Dendritic cell treated with granulocyte-macrophage colony-stimulating factor and Interleukin-4, amounts not matched to agents 40 ng/mL and 50 ng/mL, for 4 days (primary cell): ENCODE data around the gene RASL12.
"Not testable (repeated sequence)": the region's sequence is repeated elsewhere in the genome, so short reads cannot be mapped to it uniquely, and the experiment has no call there.

Source experiments
- H3K27ac Mint-ChIP-seq: one replicate; pipeline ENCODE4 v1.8.0; 2022; ENCODE audit warnings: mild to moderate bottlenecking, mixed read lengths
- H3K27me3 Mint-ChIP-seq: one replicate; pipeline ENCODE4 v1.8.0; 2022; ENCODE audit warnings: mild to moderate bottlenecking, mixed read lengths
- H3K36me3 Mint-ChIP-seq: one replicate; pipeline ENCODE4 v1.8.0; 2022; ENCODE audit warnings: low read depth, mixed read lengths
- H3K4me1 Mint-ChIP-seq: one replicate; pipeline ENCODE4 v1.8.0; 2022; ENCODE audit warnings: low read depth, mixed read lengths
- H3K4me3 Mint-ChIP-seq: one replicate; pipeline ENCODE4 v1.8.0; 2022; ENCODE audit warnings: mild to moderate bottlenecking, moderate library complexity, mixed read lengths
- H3K9me3 Mint-ChIP-seq: one replicate; pipeline ENCODE4 v1.8.0; 2022; ENCODE audit warnings: mixed read lengths
- intact Hi-C: fragments of 100-400 bp; cut with micrococcal nuclease; formaldehyde crosslinking; loops from one replicate; pipeline ENCODE4 v1.15.0; 2022

Gene RASL12

DNA sequence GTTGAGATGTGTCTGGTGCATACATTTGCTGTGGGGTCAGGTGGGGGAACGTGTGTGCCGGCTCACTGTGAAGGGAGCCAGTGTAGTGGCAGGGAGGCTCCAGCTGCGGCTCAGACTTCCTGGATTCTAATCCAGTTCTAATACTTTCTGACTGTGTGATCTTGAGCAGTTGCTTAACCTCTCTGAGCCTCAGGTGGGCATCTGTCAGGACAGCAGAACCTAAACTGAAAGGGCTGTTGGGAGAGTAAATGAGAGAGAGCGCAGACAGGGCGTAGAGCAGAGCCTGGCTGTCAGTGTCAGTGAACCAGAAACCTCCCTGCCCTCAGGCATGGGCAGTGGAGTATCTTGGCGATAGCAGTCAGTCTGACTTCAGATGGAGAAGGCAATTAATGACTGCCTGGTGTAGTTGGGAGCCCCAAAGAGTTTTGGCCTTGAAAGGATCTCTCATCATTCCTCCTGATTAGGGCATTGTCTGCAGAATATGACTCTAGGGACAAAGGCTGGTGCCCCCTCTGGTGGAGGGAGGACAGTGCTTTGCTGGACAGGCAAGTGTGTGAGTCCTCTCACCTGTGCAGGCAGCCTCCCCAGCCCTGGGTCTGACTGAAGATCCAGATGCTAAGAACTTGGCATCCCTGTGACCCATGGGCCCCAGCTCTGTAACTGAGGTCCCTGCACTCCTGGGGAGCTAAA is 18.3 kb upstream of the RASL12 start:
- Mint-ChIP-seq H3K36me3 (no peaks in the 10 kb centered on the region), H3K27me3 (peaks cover 40% of the 10 kb centered on the region), H3K4me1 (peaks cover 9% of the 10 kb centered on the region), H3K27ac (no peak overlapping the region), H3K9me3 (no peaks in the 10 kb centered on the region), H3K4me3 (no peak overlapping the region)
- intact Hi-C loops: no loop called here

DNA sequence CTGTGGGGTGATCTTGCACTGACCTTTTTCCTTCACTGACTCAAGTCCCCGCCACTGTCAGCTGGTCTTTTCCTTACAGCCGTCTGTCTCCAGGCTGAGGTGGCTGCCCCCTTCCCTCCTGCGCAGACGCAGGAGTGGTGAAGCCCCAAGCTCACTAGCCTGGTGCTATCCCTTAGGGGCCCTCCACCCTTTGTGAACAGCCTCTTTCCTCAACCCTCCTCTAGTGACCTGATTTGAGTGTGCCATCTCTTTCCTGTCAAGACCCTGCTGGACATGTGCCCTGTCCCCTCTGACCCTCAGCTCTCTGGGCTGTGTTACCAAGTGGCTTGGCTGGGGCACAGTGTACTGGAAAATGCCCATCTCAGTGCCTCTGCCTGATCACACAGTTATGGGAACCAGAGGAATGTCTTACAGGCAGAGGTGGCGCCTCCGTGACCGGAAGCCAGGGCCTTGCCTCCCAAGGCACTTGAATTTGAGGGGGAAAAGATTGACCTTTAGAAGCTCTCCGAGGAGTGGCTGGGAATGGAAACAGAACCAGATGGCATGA is 17.5 kb upstream of the RASL12 start:
- no peak overlapping the region for H3K27ac Mint-ChIP-seq
- peaks cover 9% of the 10 kb centered on the region for H3K4me1 Mint-ChIP-seq
- no peak overlapping the region for H3K4me3 Mint-ChIP-seq
- no peaks in the 10 kb centered on the region for H3K36me3 Mint-ChIP-seq
- H3K9me3 Mint-ChIP-seq: no peaks in the 10 kb centered on the region
- peaks cover 40% of the 10 kb centered on the region for H3K27me3 Mint-ChIP-seq
- intact Hi-C loops: no loop called here

DNA sequence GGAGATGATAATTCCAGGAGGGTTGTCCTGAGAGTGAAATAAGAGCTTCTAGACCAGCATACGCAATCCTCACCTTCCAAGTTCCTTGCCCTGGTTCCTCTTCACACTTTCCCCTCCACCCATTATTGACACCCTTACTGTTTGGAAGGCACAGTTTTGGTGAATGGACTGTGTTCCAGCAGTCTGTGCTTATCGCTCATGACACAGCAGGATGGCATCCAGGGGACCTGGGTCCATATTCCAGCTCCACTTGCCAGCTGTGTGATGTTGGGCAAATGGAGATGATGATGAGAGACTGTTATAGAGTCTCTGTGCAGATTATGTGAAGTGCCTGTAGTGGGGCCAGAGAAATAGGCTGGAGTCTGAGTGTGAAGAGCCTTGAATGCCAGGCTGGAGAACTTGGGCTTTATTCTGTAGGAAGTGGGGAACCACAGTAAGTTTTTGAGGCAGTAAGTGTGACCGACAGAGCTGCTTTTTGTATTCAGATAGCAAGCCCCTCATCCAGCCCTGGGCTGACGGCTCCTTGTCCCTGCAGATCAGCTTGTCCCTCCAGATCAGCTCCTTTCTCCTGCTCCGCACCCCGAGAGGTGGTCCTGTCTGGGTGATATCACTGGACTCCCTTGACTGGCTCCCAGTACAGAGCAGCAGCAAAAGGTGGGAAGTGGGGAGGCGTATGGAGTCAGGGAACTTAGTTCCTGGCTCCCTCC is 16.9 kb upstream of the RASL12 start:
- H3K4me1 Mint-ChIP-seq: peaks cover 9% of the 10 kb centered on the region
- H3K4me3 Mint-ChIP-seq: no peak overlapping the region
- H3K27me3 Mint-ChIP-seq: peaks cover 40% of the 10 kb centered on the region
- no peak overlapping the region for H3K27ac Mint-ChIP-seq
- H3K9me3 Mint-ChIP-seq: no peaks in the 10 kb centered on the region
- H3K36me3 Mint-ChIP-seq: no peaks in the 10 kb centered on the region
- intact Hi-C loops: no loop called here

- Mint-ChIP-seq H3K9me3 (no peaks in the 10 kb centered on the region), H3K4me1 (peaks cover 11% of the 10 kb centered on the region), H3K36me3 (no peaks in the 10 kb centered on the region), H3K27ac (no peak overlapping the region), H3K4me3 (no peak overlapping the region), H3K27me3 (peaks cover 51% of the 10 kb centered on the region)
- intact Hi-C loops: no loop called here
Observed at GRCh38 chr15:65083262-65083701, 15.5 kb upstream of the RASL12 start.

- Mint-ChIP-seq H3K9me3 (no peaks in the 10 kb centered on the region), H3K27ac (no peak overlapping the region), H3K4me3 (no peak overlapping the region), H3K36me3 (no peaks in the 10 kb centered on the region), H3K4me1 (peaks cover 19% of the 10 kb centered on the region), H3K27me3 (peaks cover 58% of the 10 kb centered on the region)
- intact Hi-C loops: no loop called here
Observed at GRCh38 chr15:65082303-65082953, 14.6 kb upstream of the RASL12 start.

GRCh38 chr15:65081758-65082157 is 14.0 kb upstream of the RASL12 start:
- Mint-ChIP-seq H3K4me3 (no peak overlapping the region), H3K9me3 (no peaks in the 10 kb centered on the region), H3K27ac (no peak overlapping the region), H3K4me1 (peaks cover 19% of the 10 kb centered on the region), H3K36me3 (no peaks in the 10 kb centered on the region), H3K27me3 (peaks cover 62% of the 10 kb centered on the region)
- intact Hi-C loops: no loop called here

DNA sequence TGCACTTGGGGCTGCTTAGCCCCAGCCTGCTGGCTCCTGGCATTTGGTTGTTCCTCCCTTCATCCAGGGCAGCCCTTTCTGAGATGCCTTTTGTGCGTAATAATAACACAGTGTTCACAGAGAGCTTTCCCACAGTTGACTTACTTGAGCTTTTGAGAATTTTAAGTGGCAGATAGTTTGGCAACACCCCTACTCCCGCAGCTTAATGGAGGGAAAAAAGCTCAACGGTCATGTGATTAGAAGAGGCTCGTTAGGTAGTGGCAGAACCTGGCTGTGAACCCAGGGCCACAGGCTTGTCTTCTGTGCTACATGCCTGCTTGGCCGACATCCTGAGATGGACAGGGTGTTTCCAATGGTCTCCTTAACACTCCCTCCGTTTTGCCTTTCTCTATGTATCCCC is 13.5 kb upstream of the RASL12 start:
- H3K27ac Mint-ChIP-seq: no peak overlapping the region
- H3K9me3 Mint-ChIP-seq: no peaks in the 10 kb centered on the region
- H3K4me3 Mint-ChIP-seq: no peak overlapping the region
- peaks cover 19% of the 10 kb centered on the region for H3K4me1 Mint-ChIP-seq
- no peaks in the 10 kb centered on the region for H3K36me3 Mint-ChIP-seq
- peaks cover 66% of the 10 kb centered on the region for H3K27me3 Mint-ChIP-seq
- intact Hi-C loops: no loop called here

DNA sequence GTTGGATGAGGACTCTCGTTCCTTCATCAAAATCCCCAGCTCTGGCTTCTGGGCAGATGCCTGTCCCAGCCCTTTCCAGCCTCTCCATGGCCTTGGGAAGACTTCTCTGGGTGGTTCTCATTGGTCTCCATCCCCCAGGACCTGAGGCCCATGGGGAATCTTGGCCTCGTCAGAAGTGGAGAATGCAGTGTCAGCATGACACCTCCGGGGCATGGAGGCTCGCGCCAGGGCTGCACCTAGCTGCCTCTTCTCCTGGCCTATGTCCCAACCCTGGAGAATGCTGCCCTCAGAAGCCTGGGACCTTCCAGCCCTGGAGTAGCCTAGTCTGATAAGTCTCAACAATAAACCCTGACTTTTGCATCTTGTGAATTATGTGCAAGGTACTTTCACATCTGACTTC is 11.8 kb upstream of the RASL12 start:
- Mint-ChIP-seq H3K27me3 (peaks cover 65% of the 10 kb centered on the region), H3K4me3 (no peak overlapping the region)

GRCh38 chr15:65077981-65078352 is 10.2 kb upstream of the RASL12 start:
- H3K27me3 Mint-ChIP-seq: peaks cover 52% of the 10 kb centered on the region
- H3K27ac Mint-ChIP-seq: peak overlapping the region; percentile 22
- no peaks in the 10 kb centered on the region for H3K36me3 Mint-ChIP-seq
- intact Hi-C loops: no loop called here
- no peaks in the 10 kb centered on the region for H3K9me3 Mint-ChIP-seq
- peak overlapping the region; percentile 32 for H3K4me3 Mint-ChIP-seq
- H3K4me1 Mint-ChIP-seq: peaks cover 24% of the 10 kb centered on the region

More for the DNA sequence above, 11.8 kb upstream of the RASL12 start:
- Mint-ChIP-seq H3K36me3 (no peaks in the 10 kb centered on the region), H3K27ac (no peak overlapping the region), H3K4me1 (peaks cover 24% of the 10 kb centered on the region), H3K9me3 (no peaks in the 10 kb centered on the region)
- intact Hi-C loops: no loop called here

- intact Hi-C loops: no loop called here
- peak overlapping the region; percentile 22 for H3K27ac Mint-ChIP-seq
- peaks cover 18% of the 10 kb centered on the region for H3K4me1 Mint-ChIP-seq
- no peaks in the 10 kb centered on the region for H3K9me3 Mint-ChIP-seq
- no peaks in the 10 kb centered on the region for H3K36me3 Mint-ChIP-seq
- peaks cover 47% of the 10 kb centered on the region for H3K27me3 Mint-ChIP-seq
- peak overlapping the region; percentile 32 for H3K4me3 Mint-ChIP-seq
Observed at GRCh38 chr15:65077291-65077980, 9.6 kb upstream of the RASL12 start.

DNA sequence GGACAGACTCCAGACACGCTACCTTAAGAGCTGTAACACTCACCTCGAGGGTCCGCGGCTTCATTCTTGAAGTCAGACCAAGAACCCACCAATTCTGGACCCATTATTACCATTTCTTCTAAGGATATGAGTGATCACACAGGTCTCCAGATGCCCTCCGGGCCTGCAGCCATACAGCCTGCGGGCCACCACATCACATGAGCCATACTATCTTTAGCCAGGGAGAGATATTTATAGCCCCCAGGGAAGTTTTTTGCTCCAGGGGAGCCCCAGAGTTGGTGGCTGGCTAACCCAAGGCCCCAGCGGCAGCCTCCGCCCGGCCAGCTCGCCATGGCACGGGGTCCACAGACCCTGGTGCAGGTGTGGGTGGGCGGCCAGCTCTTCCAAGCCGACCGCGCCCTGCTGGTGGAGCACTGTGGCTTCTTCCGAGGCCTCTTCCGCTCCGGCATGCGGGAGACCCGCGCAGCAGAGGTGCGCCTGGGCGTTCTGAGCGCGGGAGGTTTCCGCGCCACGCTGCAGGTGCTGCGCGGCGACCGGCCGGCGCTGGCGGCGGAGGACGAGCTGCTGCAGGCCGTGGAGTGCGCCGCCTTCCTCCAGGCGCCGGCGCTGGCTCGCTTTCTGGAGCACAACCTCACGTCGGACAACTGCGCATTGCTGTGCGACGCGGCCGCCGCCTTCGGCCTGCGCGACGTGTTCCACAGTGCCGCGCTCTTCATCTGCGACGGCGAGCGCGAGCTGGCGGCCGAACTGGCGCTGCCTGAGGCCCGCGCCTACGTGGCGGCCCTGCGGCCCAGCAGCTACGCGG is 8.9 kb upstream of the RASL12 start, which contains the start of gene KBTBD13:
TSS of gene KBTBD13 (plus strand) at position 261 of the 805 bp plus-strand sequence. CDS start at position 331, 70 bp downstream.
- Mint-ChIP-seq H3K36me3 (no peaks in the 10 kb centered on the region), H3K4me3 (no peak within 1 kb of the TSS), H3K9me3 (no peaks in the 10 kb centered on the region), H3K27ac (no peak within 1 kb of the TSS), H3K4me1 (peaks cover 15% of the 10 kb centered on the region), H3K27me3 (peaks cover 42% of the 10 kb centered on the region)
- intact Hi-C loops: no loop called here

DNA sequence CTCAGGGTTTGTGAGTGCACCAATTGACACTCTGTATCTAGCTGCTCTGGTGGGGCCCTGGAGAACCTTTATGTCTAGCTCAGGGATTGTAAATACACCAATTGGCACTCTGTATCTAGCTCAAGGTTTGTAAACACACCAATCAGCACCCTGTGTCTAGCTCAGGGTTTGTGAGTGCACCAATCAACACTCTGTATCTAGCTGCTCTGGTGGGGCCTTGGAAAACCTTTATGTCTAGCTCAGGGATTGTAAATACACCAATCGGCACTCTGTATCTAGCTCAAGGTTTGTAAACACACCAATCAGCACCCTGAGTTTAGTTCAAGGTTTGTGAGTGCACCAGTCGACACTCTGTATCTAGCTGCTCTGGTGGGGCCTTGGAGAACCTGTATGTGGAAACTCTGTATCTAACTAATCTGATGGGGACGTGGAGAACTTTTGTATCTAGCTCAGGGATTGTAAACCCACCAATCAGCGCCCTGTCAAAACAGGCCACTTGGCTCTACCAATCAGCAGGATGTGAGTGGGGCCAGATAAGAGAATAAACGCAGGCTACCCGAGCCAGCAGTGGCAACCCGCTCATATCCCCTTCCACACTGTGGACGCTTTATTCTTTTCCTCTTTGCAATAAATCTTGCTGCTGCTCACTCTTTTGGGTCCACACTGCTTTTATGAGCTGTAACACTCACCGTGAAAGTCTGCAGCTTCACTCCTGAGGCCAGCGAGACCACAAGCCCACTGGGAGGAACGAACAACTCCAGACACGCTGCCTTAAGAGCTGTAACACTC is 8.0 kb upstream of the RASL12 start:
- H3K9me3 Mint-ChIP-seq, H3K27ac Mint-ChIP-seq, intact Hi-C loops, H3K4me3 Mint-ChIP-seq, H3K36me3 Mint-ChIP-seq: not testable (repeated sequence)
- Mint-ChIP-seq H3K4me1 (peaks cover 15% of the 10 kb centered on the region), H3K27me3 (peaks cover 43% of the 10 kb centered on the region)
